Suprapubic skin (tissue), 3 donors: Measurements from ENCODE around the gene RAB3D.

Experiments
- CTCF ChIP-seq, 2 donors: fragments of 200-600 bp in 1 of 2; fragments of 450-650 bp in 1 of 2; sonication (generic) in 1 of 2; IDR thresholded peaks; one replicate each; pipeline ENCODE4 v1.5.1; 2016 to 2019; ENCODE audit warnings: antibody characterized with exemption in 2 of 2, mild to moderate bottlenecking in 1 of 2, moderate library complexity in 1 of 2
- POLR2AphosphoS5 ChIP-seq, 3 donors: sonication (generic); formaldehyde crosslinking; IDR thresholded peaks; one replicate each; pipeline ENCODE4 v1.6.1; 2017; ENCODE audit warnings: antibody characterized with exemption in 3 of 3

- TF ChIP-seq CTCF (IDR thresholded peaks at IDR 0.05), result no peak
- no peak for TF ChIP-seq POLR2AphosphoS5 (IDR thresholded peaks at IDR 0.05)
Measured at GRCh38 chr19:11273989-11274388, 65.5 kb downstream of the RAB3D start.
